HL-60 (cell line): Measurements from ENCODE around the gene PLPP7.
"Not testable (repeated sequence)": the region's sequence is repeated elsewhere in the genome, so short reads cannot be mapped to it uniquely, and the experiment has no call there.

Experiments used
- DNase-seq, 2 experiments: peaks; one replicate each; pipeline ENCODE4 v3.0.0-alpha.2; 2010 to 2020; ENCODE audit warnings: low read depth in 1 of 2, low spot score in 1 of 2
- H3K27ac ChIP-seq: fragments of 250-450 bp; sonication (Bioruptor Pico); replicated peaks from 2 replicates; pipeline ENCODE4 v1.5.1; 2020; ENCODE audit warnings: mild to moderate bottlenecking, moderate library complexity
- H3K27me3 ChIP-seq: fragments of 250-450 bp; sonication (Bioruptor Pico); 2 replicates; pipeline ENCODE4 v1.5.1; 2021; ENCODE audit warnings: mild to moderate bottlenecking, moderate library complexity; ENCODE audit not compliant: insufficient read depth, poor library complexity, severe bottlenecking
- H3K4me3 ChIP-seq: replicated peaks from 2 replicates; pipeline ENCODE4 v1.5.1; 2011; ENCODE audit warnings: mild to moderate bottlenecking, control low read depth, low read length; ENCODE audit not compliant: insufficient read depth
- GABPA ChIP-seq: IDR thresholded peaks from 2 replicates; pipeline ENCODE4 v1.6.1; 2012; ENCODE audit warnings: low read depth
- POLR2AphosphoS5 ChIP-seq: IDR thresholded peaks from 2 replicates; pipeline ENCODE4 v1.6.1; 2012; ENCODE audit warnings: low read depth
- SPI1 ChIP-seq: IDR thresholded peaks from 2 replicates; pipeline ENCODE4 v1.6.1; 2012; ENCODE audit warnings: low read depth, mild to moderate bottlenecking, borderline replicate concordance
- long read RNA-seq: library from polyadenylated mRNA; unstranded; transcript quantifications from one replicate; pipeline ENCODE4 v2.0.0, GENCODE V29; 2020
- TF ChIP-seq, protein P1 (sequence below): IDR thresholded peaks from one replicate; pipeline ENCODE4 v1.5.1; 2011; ENCODE audit warnings: low read length, control low read depth, inconsistent platforms; ENCODE audit not compliant: insufficient read depth
- TF ChIP-seq, protein P2 (sequence below): IDR thresholded peaks from 2 replicates; pipeline ENCODE4 v1.6.1; 2012; ENCODE audit warnings: low read depth; ENCODE audit not compliant: insufficient replicate concordance

Gene PLPP7
- long read RNA-seq, partial matches to known transcripts = 0 of 1 reads
- long read RNA-seq, other reads (novel, unspliced or antisense) = 1 of 1 reads

- no peaks in the 10 kb centered on the region for H3K27me3 ChIP-seq
- no peak for DNase-seq
- no peak within 1 kb of the TSS for H3K4me3 ChIP-seq
- TF ChIP-seq GABPA (no peak), SPI1 (no peak), POLR2AphosphoS5 (no peak)
- TF ChIP-seq, protein P1, sequence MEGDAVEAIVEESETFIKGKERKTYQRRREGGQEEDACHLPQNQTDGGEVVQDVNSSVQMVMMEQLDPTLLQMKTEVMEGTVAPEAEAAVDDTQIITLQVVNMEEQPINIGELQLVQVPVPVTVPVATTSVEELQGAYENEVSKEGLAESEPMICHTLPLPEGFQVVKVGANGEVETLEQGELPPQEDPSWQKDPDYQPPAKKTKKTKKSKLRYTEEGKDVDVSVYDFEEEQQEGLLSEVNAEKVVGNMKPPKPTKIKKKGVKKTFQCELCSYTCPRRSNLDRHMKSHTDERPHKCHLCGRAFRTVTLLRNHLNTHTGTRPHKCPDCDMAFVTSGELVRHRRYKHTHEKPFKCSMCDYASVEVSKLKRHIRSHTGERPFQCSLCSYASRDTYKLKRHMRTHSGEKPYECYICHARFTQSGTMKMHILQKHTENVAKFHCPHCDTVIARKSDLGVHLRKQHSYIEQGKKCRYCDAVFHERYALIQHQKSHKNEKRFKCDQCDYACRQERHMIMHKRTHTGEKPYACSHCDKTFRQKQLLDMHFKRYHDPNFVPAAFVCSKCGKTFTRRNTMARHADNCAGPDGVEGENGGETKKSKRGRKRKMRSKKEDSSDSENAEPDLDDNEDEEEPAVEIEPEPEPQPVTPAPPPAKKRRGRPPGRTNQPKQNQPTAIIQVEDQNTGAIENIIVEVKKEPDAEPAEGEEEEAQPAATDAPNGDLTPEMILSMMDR = no peak
- TF ChIP-seq, protein P2, sequence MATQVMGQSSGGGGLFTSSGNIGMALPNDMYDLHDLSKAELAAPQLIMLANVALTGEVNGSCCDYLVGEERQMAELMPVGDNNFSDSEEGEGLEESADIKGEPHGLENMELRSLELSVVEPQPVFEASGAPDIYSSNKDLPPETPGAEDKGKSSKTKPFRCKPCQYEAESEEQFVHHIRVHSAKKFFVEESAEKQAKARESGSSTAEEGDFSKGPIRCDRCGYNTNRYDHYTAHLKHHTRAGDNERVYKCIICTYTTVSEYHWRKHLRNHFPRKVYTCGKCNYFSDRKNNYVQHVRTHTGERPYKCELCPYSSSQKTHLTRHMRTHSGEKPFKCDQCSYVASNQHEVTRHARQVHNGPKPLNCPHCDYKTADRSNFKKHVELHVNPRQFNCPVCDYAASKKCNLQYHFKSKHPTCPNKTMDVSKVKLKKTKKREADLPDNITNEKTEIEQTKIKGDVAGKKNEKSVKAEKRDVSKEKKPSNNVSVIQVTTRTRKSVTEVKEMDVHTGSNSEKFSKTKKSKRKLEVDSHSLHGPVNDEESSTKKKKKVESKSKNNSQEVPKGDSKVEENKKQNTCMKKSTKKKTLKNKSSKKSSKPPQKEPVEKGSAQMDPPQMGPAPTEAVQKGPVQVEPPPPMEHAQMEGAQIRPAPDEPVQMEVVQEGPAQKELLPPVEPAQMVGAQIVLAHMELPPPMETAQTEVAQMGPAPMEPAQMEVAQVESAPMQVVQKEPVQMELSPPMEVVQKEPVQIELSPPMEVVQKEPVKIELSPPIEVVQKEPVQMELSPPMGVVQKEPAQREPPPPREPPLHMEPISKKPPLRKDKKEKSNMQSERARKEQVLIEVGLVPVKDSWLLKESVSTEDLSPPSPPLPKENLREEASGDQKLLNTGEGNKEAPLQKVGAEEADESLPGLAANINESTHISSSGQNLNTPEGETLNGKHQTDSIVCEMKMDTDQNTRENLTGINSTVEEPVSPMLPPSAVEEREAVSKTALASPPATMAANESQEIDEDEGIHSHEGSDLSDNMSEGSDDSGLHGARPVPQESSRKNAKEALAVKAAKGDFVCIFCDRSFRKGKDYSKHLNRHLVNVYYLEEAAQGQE = no peak
- H3K27ac ChIP-seq = no peak within 1 kb of the TSS
Measured at GRCh38 chr9:131289301-131290035, at the start of gene PLPP7. PLPP7 (plus strand) TSS chr9:131289723; CDS start chr9:131289998, 275 bp downstream.

DNA sequence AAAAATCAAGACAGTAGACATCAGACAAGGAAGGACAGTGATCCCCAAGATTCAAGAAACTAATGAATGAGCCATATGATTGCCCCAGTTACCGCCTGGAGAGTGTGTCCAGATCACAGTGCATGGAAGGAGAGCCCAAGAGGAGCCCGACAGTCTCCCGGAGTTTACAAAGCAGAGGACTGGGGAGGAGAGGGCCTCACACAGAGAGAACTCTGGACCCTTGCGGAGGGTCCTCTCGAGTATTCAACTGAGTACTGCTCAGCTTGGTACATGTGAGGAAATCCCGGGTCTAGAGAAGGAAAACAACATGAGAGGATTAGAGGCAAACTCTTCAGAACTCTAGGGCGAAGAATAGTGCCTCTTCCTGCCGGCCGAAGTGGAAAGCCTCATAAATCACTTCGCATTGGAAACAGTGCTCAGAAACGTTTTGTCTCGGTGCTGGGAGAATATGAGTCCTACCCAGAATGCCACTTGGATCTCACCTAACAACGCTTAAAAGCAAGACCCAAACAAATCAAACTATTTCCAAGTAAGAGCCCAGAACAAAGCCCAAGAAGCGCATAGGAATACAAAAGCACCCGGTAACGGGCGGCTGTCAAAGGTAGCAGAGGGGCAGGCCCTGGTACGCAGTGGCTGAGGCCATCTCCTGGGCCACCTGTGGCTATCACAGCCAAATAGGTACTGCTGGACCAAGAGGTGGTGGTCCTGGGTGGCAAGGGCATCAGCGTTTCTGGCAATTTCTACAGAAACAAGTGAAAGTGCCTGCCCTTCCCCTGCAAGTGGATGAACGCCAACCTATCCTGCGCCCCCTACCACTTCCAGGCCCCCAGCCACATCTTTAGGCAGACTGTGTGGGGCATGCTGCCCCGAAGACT is 49.2 kb upstream of the PLPP7 start:
- H3K27me3 ChIP-seq = no peaks in the 10 kb centered on the region
- TF ChIP-seq SPI1 (no peak), GABPA (no peak), POLR2AphosphoS5 (no peak)
- TF ChIP-seq, protein P2 = no peak
- TF ChIP-seq, protein P1 = no peak
- no peak for DNase-seq
- no peak overlapping the region for H3K27ac ChIP-seq
- no peak overlapping the region for H3K4me3 ChIP-seq

- not testable (repeated sequence) for H3K27me3 ChIP-seq, H3K27ac ChIP-seq, H3K4me3 ChIP-seq, DNase-seq
Measured at GRCh38 chr9:131244331-131244730, 45.2 kb upstream of the PLPP7 start.

DNA sequence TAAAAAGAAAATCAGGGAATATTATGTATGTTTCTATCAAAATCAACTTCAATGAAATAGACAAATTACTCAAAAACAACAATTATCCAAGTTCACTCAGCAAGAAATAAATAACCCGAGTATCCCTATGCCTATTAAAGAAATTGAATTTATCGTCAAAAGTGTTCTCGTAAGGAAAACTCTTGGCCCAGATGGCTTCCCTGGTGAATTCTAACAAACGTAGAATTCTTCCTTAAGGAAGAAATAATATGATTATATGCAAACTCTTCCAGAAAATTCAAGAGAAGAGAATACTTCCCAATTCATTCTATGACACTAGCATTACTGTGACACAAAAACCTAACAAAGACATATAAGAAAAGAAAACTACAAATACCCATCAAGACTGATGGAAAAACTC is 42.9 kb upstream of the PLPP7 start:
- TF ChIP-seq SPI1 = no peak
- TF ChIP-seq, protein P1 = no peak

More for the DNA sequence above, 42.9 kb upstream of the PLPP7 start:
- no peak for DNase-seq
- Histone ChIP-seq H3K27me3 (no peaks in the 10 kb centered on the region), H3K4me3 (no peak overlapping the region), H3K27ac (no peak overlapping the region)
